Measurements from ENCODE around the gene TMEM39A. TPM values are rescaled to one million over a fixed set of nuclear protein-coding genes. Genes with fewer than 3 reads are reported as not detected.

Gene TMEM39A
- 26.7 TPM for polyA plus RNA-seq (2013, experiment 1 of 2)
- polyA plus RNA-seq (2013, experiment 2 of 2) = 26.8 TPM

DNA sequence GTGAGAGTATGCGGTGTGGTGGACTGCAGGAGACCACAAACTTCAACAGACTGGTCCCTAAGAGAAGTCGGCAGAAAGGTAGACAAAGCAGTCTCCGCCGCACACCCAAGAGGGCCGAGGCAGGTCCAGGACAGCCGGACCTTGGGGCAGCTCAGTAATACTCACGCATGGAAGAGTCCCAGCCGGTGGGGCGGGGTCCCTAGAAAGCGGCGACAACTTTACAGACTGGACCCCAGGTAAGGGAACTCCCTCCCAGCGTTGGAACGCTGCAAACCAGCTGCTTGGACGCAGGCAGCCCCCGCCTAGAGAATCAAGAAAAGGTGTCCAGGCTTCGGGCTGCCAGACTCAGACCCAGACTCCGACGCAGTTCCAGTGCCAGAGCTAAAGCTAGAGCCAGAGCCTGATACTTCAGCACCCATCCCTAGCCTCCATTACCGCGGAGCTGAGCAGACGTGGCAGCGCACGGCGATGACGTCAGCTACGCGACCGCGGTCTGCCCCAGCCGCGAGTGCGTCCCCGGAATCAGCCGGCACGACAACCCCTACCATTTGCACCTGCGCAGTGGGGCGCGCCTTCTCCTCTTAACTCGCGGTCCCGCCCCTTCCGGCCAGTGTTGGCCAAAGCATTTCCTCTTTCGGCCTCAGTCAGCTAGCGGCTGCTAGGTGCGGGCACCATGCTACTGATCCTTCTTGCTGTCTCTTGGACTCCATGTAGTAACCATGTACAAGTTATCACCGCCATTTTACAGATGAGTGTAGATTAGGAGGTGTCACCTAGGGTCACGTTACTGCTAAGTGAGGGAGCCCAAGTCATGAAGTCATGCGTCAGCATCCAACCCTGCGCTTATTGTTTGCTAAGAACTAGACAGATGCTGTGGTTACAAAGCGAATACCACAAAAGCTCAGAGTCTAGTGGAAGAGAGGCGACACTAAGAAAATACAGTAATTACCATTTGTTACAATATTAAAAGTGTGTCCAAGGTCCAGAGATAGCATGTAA is at the start of gene TMEM39A:
TSS of gene TMEM39A (minus strand) at position 445 of the 999 bp plus-strand sequence. CDS start 1,541 bp downstream, outside the sequence.
- Histone ChIP-seq H3K4me1 (ENCODE audit: control insufficient read depth, insufficient read depth, low read depth, low read length) (peaks cover 2% of the 10 kb centered on the region), H2BK12ac (ENCODE audit: low read length in 2 of 2) (peak within 1 kb of the TSS in 1 of 2 experiments; percentile 42), H3K4me2 (ENCODE audit: low read length, poor library complexity, severe bottlenecking) (peak within 1 kb of the TSS; percentile 61), H2BK5ac (ENCODE audit: low read depth, low read length, poor library complexity, severe bottlenecking) (peak within 1 kb of the TSS; percentile 61), H3K79me1 (replicated peaks; ENCODE audit: low read length, poor library complexity, severe bottlenecking) (peaks cover 1% of the 10 kb centered on the region), H3K4ac (ENCODE audit: low read depth in 1 of 2, low read length in 2 of 2) (peak within 1 kb of the TSS; percentile 98 to 99), H3K27me3 (ENCODE audit: control insufficient read depth in 1 of 2, insufficient read depth in 1 of 2, low read length in 2 of 2) (no peaks in the 10 kb centered on the region), H2AFZ (ENCODE audit: low read depth, low read length) (peak within 1 kb of the TSS; percentile 86), H3K18ac (ENCODE audit: low read depth in 1 of 2, low read length in 2 of 2) (peak within 1 kb of the TSS; percentile 89 to 91), H3K23ac (ENCODE audit: low read length in 2 of 2) (peak within 1 kb of the TSS; percentile 51 to 89), H3K27ac (ENCODE audit: low read length, poor library complexity, severe bottlenecking) (peak within 1 kb of the TSS; percentile 84), H3K9me3 (ENCODE audit: control insufficient read depth, low read length) (no peaks in the 10 kb centered on the region), H3K14ac (ENCODE audit: low read length in 2 of 2) (peak within 1 kb of the TSS in 1 of 2 experiments; percentile 98), H4K8ac (ENCODE audit: low read length) (peak within 1 kb of the TSS; percentile 94), H3K4me3 (ENCODE audit: insufficient read depth in 1 of 2, low read depth in 1 of 2, low read length in 2 of 2) (peak within 1 kb of the TSS; percentile 89 to 91), H4K91ac (ENCODE audit: low read length) (peak within 1 kb of the TSS; percentile 92), H3K9ac (ENCODE audit: low read length) (peak within 1 kb of the TSS; percentile 98), H3K36me3 (ENCODE audit: control insufficient read depth in 1 of 2, insufficient read depth in 2 of 2, low read depth in 1 of 2, low read length in 2 of 2) (peaks cover 2 to 36% of the 10 kb centered on the region in 2 experiments), H2BK15ac (ENCODE audit: low read depth, poor library complexity, severe bottlenecking) (no peak within 1 kb of the TSS), H2AK5ac (ENCODE audit: low read length, severe bottlenecking) (peak within 1 kb of the TSS; percentile 53), H2BK120ac (ENCODE audit: low read depth, low read length) (peak within 1 kb of the TSS; percentile 74)
- 4% methylated on average over 49 of the region's 51 CpGs for WGBS
- peak; percentile 98 for DNase-seq

DNA sequence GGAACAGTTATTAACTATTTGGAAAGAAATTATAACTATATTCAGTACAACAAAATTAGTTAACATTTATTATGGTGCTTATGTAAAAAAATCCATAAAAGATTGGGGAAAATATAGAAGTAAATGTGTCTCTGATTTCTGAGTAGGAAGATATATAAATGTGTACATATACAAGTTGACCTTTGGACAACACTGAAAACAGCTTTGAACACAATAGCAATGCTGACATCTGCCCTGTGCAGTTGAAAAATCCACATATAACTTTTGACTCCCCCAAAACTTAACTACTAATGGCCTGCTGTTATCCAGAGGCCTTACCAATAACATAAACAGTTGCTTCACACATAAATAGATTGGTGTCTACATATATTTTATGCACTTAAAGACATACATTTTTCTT is 47.3 kb upstream of the TMEM39A start:
- H2BK15ac ChIP-seq (ENCODE audit: low read depth, poor library complexity, severe bottlenecking) = no peak overlapping the region
- H3K9me3 ChIP-seq (ENCODE audit: control insufficient read depth, low read length) = no peaks in the 10 kb centered on the region
- H3K18ac ChIP-seq (ENCODE audit: low read depth in 1 of 2, low read length in 2 of 2) = no peak overlapping the region
- H4K91ac ChIP-seq (ENCODE audit: low read length) = no peak overlapping the region
- H2BK5ac ChIP-seq (ENCODE audit: low read depth, low read length, poor library complexity, severe bottlenecking) = no peak overlapping the region
- H3K4me2 ChIP-seq (ENCODE audit: low read length, poor library complexity, severe bottlenecking) = no peak overlapping the region
- H3K36me3 ChIP-seq (ENCODE audit: control insufficient read depth in 1 of 2, insufficient read depth in 2 of 2, low read depth in 1 of 2, low read length in 2 of 2) = peaks cover 16 to 85% of the 10 kb centered on the region in 2 experiments
- no peaks in the 10 kb centered on the region for H3K27me3 ChIP-seq (ENCODE audit: control insufficient read depth in 1 of 2, insufficient read depth in 1 of 2, low read length in 2 of 2)
- no peak overlapping the region for H2AK5ac ChIP-seq (ENCODE audit: low read length, severe bottlenecking)
- no peak overlapping the region for H2AFZ ChIP-seq (ENCODE audit: low read depth, low read length)
- H2BK120ac ChIP-seq (ENCODE audit: low read depth, low read length) = no peak overlapping the region
- no peak overlapping the region for H3K14ac ChIP-seq (ENCODE audit: low read length in 2 of 2)
- peaks cover 13% of the 10 kb centered on the region for H3K79me1 ChIP-seq (replicated peaks; ENCODE audit: low read length, poor library complexity, severe bottlenecking)
- H3K4ac ChIP-seq (ENCODE audit: low read depth in 1 of 2, low read length in 2 of 2) = no peak overlapping the region
- H3K4me3 ChIP-seq (ENCODE audit: insufficient read depth in 1 of 2, low read depth in 1 of 2, low read length in 2 of 2) = no peak overlapping the region
- H2BK12ac ChIP-seq (ENCODE audit: low read length in 2 of 2) = no peak overlapping the region
- H3K23ac ChIP-seq (ENCODE audit: low read length in 2 of 2) = no peak overlapping the region
- peaks cover 2% of the 10 kb centered on the region for H3K4me1 ChIP-seq (ENCODE audit: control insufficient read depth, insufficient read depth, low read depth, low read length)
- H3K27ac ChIP-seq (ENCODE audit: low read length, poor library complexity, severe bottlenecking) = no peak overlapping the region
- DNase-seq = no peak
- no peak overlapping the region for H3K9ac ChIP-seq (ENCODE audit: low read length)
- no peak overlapping the region for H4K8ac ChIP-seq (ENCODE audit: low read length)

- Histone ChIP-seq H3K18ac (ENCODE audit: low read depth in 1 of 2, low read length in 2 of 2) (no peak overlapping the region), H3K4me3 (ENCODE audit: insufficient read depth in 1 of 2, low read depth in 1 of 2, low read length in 2 of 2) (no peak overlapping the region), H2BK5ac (ENCODE audit: low read depth, low read length, poor library complexity, severe bottlenecking) (no peak overlapping the region), H3K9ac (ENCODE audit: low read length) (no peak overlapping the region), H3K4me1 (ENCODE audit: control insufficient read depth, insufficient read depth, low read depth, low read length) (peaks cover 2% of the 10 kb centered on the region), H3K4ac (ENCODE audit: low read depth in 1 of 2, low read length in 2 of 2) (no peak overlapping the region), H3K27me3 (ENCODE audit: control insufficient read depth in 1 of 2, insufficient read depth in 1 of 2, low read length in 2 of 2) (no peaks in the 10 kb centered on the region), H3K14ac (ENCODE audit: low read length in 2 of 2) (no peak overlapping the region), H3K4me2 (ENCODE audit: low read length, poor library complexity, severe bottlenecking) (no peak overlapping the region), H3K79me1 (replicated peaks; ENCODE audit: low read length, poor library complexity, severe bottlenecking) (peaks cover 12% of the 10 kb centered on the region), H2BK120ac (ENCODE audit: low read depth, low read length) (no peak overlapping the region), H2BK12ac (ENCODE audit: low read length in 2 of 2) (no peak overlapping the region), H3K9me3 (ENCODE audit: control insufficient read depth, low read length) (no peaks in the 10 kb centered on the region), H2AFZ (ENCODE audit: low read depth, low read length) (no peak overlapping the region), H2AK5ac (ENCODE audit: low read length, severe bottlenecking) (no peak overlapping the region), H3K36me3 (ENCODE audit: control insufficient read depth in 1 of 2, insufficient read depth in 2 of 2, low read depth in 1 of 2, low read length in 2 of 2) (peaks cover 12 to 84% of the 10 kb centered on the region in 2 experiments), H2BK15ac (ENCODE audit: low read depth, poor library complexity, severe bottlenecking) (no peak overlapping the region), H4K8ac (ENCODE audit: low read length) (no peak overlapping the region), H4K91ac (ENCODE audit: low read length) (no peak overlapping the region), H3K27ac (ENCODE audit: low read length, poor library complexity, severe bottlenecking) (no peak overlapping the region), H3K23ac (ENCODE audit: low read length in 2 of 2) (no peak overlapping the region)
- DNase-seq = no peak
- 82% methylated on average over 1 of the region's 1 CpG for WGBS
Observed at GRCh38 chr3:119508172-119508845, 44.9 kb upstream of the TMEM39A start.

- Histone ChIP-seq H3K27me3 (ENCODE audit: control insufficient read depth in 1 of 2, insufficient read depth in 1 of 2, low read length in 2 of 2) (no peaks in the 10 kb centered on the region), H2BK120ac (ENCODE audit: low read depth, low read length) (no peak overlapping the region), H3K4ac (ENCODE audit: low read depth in 1 of 2, low read length in 2 of 2) (no peak overlapping the region), H2BK12ac (ENCODE audit: low read length in 2 of 2) (no peak overlapping the region), H2AK5ac (ENCODE audit: low read length, severe bottlenecking) (no peak overlapping the region), H3K79me1 (replicated peaks; ENCODE audit: low read length, poor library complexity, severe bottlenecking) (peaks cover 12% of the 10 kb centered on the region), H3K4me3 (ENCODE audit: insufficient read depth in 1 of 2, low read depth in 1 of 2, low read length in 2 of 2) (no peak overlapping the region), H3K14ac (ENCODE audit: low read length in 2 of 2) (no peak overlapping the region), H3K27ac (ENCODE audit: low read length, poor library complexity, severe bottlenecking) (no peak overlapping the region), H3K36me3 (ENCODE audit: control insufficient read depth in 1 of 2, insufficient read depth in 2 of 2, low read depth in 1 of 2, low read length in 2 of 2) (peaks cover 15 to 83% of the 10 kb centered on the region in 2 experiments), H3K4me2 (ENCODE audit: low read length, poor library complexity, severe bottlenecking) (no peak overlapping the region), H2BK15ac (ENCODE audit: low read depth, poor library complexity, severe bottlenecking) (no peak overlapping the region), H3K9me3 (ENCODE audit: control insufficient read depth, low read length) (no peaks in the 10 kb centered on the region), H3K9ac (ENCODE audit: low read length) (no peak overlapping the region), H4K8ac (ENCODE audit: low read length) (no peak overlapping the region), H3K23ac (ENCODE audit: low read length in 2 of 2) (no peak overlapping the region), H2AFZ (ENCODE audit: low read depth, low read length) (no peak overlapping the region), H4K91ac (ENCODE audit: low read length) (no peak overlapping the region), H3K4me1 (ENCODE audit: control insufficient read depth, insufficient read depth, low read depth, low read length) (peaks cover 2% of the 10 kb centered on the region), H2BK5ac (ENCODE audit: low read depth, low read length, poor library complexity, severe bottlenecking) (no peak overlapping the region), H3K18ac (ENCODE audit: low read depth in 1 of 2, low read length in 2 of 2) (no peak overlapping the region)
- DNase-seq = no peak
- no CpG with 5 or more reads among the region's 2 CpGs for WGBS
Observed at GRCh38 chr3:119507404-119507803, 44.0 kb upstream of the TMEM39A start.
